GM21360 (cell line): ENCODE data around the gene RNF225.
"Not testable (repeated sequence)": the region's sequence is repeated elsewhere in the genome, so short reads cannot be mapped to it uniquely, and the experiment has no call there.

Experiments
- ATAC-seq: cut with Tn5 transposase; IDR thresholded peaks from one replicate; pipeline ENCODE4 v1.9.1; 2021; ENCODE audit warnings: mild to moderate bottlenecking, moderate library complexity; ENCODE audit not compliant: unreplicated experiment

Gene RNF225

GRCh38 chr19:58361900-58362271 is 33.6 kb upstream of the RNF225 start:
- ATAC-seq: peak; percentile 2

DNA sequence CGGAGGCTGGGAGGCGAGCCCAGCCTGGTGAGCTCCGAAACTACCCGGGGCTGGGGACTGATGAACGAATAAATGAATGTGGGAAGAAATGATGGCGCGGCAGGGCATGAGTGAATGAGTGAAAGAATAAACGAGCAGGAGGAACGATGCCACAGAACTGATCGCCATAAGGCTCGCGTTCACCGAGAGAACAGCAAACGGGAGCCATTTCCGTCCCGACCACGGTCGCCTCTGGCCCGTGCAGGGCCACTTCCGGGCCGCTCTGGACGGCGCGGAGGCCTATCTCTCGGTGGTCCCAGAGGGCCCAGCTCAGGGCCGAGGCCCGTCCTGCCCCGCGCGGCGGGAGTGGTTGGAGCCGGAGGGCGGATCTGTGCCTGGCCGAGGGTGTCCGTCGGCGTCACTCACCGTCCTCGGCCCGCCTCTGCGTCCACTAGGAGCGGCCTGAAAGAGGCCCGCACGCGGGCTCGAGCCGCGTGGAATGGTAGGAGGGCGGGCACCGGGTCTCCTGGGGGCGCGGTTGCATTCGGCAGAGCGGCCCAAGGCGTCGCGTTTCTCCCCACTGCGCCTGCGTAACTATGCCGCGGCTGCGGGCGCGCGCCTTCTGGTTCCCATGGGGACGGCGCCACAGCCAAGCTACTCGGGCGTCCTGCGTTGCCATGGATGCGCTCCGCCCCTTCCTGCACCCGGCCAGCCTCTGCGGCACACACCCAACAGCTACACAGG is 33.0 kb upstream of the RNF225 start, which contains the start of gene ZNF497:
TSS of gene ZNF497 (minus strand) at position 480 of the 723 bp plus-strand sequence. CDS start 5,116 bp downstream, outside the sequence.
- ATAC-seq: peak; percentile 81

DNA sequence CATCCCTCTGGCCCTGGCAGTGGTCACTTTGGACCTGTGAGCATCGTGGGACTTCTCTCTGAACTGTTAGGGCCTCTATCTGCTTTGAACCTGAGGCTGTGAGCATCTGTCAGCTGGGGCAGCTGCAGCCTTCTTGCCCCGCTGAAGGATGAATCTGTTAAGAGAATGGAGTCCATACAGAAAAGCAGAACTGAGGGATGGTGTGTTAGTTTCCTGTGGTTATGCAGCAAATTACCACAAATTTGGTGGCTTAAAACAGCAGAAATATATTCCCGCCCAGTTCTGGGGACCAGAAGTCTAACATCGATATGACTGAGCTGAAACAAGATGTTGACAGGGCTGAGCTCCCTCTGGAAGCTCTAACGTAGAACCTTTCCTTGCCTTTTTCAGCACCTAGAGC is 31.3 kb upstream of the RNF225 start:
- ATAC-seq: no peak

DNA sequence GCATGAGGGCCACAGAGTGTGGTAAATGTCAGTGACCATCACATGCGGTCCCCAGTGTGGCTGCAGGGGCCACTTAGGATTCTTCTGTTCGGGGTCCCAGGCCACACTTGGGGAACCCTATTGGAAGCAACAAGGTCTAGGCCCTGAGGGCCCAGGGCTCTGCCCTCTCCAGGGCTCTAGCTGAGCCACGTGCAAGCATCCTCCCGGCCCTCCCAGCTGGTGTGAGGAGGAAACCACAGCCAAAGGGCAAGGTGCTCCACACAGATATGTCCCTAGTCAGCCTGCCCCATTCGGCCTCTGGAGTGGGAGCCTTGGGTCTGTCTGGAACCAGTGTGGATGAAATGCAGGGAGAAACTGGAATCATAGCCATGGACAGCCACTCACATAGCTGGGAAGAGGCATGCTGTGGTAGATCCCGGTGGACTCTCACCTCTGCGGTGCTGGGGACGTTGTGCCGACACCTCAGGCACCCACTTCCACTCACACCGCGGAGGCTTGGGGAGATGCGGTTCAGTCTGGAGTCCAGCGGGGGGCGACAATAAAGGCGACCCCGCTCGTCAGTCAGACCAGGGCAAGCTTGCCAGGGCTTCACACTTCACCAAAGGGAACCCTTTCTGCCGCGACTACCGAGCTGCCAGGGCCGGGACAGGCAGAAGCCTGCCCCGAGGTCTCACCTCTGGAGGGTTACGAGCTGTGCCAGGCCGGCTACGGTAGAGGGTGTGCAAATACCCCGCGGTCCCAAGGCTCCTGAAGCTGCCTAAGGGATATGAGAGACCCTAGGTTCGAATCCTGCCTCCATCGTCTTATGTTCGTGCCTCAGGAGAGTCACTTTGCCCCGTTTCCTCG is 28.6 kb upstream of the RNF225 start:
- no peak for ATAC-seq

GRCh38 chr19:58367698-58368454 is 27.6 kb upstream of the RNF225 start:
- ATAC-seq: no peak

DNA sequence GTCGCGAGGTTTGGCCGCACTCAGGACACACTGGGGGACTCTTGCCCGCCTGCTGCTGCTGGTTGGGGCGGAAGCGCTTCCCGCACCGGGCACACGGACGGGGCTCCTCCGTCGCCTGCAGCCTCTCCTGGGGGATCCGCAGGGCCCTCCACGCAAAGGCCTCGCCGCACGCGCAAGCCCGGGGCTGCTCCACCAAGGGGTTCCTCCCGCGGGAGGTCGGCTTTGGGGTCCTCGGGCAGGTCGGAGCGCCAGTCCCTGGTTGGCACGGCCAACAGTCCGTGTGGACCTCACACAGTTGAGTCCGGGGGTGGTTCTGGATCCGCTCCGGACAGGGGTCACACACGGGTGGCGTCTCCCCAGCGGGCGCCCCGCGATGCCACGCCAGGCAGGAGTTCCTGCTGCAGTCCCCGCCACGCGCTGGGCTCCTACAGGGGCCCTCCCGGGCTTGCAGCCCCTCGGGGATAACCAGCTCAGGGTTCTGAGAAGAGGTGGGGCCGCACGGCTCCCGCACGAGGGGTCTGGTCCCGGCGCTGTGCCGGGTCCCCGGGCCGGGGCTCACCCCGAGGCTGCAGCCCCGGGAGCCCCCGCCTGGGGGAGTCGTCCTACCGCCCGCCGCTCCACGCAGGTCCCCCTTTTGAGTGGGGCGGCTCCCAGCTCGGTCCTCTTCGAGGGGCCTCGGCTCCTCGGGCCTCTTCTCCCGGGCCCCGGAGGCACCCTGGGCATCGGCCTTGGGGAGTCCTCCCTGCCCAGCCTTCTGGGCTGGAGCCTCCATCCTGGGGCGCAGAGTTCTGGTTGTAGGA is 26.7 kb upstream of the RNF225 start:
- ATAC-seq: no peak

GRCh38 chr19:58372311-58373133 is 22.9 kb upstream of the RNF225 start:
- ATAC-seq: no peak

DNA sequence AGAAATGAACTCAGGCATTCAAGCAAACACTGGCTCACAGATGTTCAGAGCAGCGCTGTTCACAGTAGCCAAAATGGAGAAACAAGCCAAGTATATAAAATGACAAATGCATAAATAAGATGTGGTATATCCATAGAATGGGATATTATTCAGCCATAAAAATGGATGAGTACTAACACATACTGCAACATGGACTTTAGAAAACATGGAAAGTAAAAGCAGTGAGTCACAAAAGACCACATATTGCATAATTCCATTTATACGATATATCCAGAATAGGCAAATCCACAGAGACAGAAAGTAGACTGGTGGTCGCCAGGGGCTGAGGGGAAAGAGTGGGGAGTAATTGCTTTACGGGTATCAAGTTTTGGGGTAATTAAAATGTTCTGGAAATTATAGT is 21.3 kb upstream of the RNF225 start:
- no peak for ATAC-seq

- not testable (repeated sequence) for ATAC-seq
These were observed 18.7 kb upstream of the RNF225 start for GRCh38 chr19:58376724-58377123.

DNA sequence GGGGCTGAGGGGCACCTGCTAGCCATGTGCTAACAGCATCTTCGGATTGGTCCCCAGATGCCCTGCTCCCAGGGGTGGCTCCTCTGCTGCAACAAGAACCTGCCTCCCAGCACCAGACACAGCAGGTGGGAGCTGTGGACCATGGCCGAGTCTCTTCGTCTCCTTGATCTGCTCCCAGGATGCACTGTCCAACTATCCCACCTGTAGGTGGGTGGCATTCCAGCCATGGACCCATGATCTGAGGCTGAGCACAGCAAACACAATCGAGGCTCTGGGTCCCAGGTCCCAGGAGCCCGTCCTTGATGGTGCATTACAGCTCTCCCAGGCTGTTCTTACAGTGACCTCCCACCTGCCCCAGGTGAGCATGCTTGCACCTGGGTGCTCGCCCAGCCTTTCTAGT is 16.2 kb upstream of the RNF225 start:
- no peak for ATAC-seq

GRCh38 chr19:58380037-58380661 is 15.3 kb upstream of the RNF225 start:
- ATAC-seq: no peak

DNA sequence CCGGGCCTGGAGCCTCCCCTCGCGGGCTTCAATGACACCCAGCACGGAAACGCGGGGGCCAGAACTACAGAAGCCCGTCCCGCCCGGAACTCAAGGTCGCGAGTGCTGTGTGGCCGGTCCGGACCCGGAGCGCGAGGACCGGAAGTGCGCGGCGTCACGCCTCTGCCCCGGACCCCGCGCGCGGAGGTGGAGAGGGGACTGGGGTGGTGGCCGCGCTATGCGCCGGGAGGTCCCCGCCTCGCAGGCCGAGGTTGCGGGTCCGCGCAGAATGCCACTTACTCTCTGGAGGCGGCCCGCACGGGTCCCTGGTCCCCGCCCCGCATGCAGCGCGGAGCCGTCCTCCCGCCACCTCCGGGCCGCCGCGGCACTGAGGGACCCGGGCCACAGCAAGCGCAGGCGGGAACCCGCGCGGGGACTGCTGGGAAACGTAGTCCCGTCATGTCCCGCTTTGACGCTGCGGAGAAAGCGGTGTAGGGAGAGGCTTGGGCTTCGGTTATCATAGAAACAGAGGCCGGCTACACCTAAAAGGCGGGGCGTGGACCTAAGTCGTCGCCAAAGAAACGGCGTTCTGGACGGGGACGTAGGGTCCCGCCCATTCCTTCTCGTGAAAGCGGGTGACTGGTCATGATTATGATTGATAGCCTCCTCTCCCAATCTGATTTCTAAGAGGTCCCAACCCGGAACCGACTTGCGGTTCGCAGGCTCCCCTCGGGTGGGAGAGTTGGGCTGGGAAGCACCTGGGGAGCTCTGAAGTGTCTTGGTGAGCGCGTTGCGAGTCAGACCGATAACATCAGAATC is 14.6 kb upstream of the RNF225 start, which contains the start of gene ZNF837:
TSS of gene ZNF837 (minus strand) at position 369 of the 798 bp plus-strand sequence. CDS start 11,698 bp downstream, outside the sequence.
- ATAC-seq: peak; percentile 70

DNA sequence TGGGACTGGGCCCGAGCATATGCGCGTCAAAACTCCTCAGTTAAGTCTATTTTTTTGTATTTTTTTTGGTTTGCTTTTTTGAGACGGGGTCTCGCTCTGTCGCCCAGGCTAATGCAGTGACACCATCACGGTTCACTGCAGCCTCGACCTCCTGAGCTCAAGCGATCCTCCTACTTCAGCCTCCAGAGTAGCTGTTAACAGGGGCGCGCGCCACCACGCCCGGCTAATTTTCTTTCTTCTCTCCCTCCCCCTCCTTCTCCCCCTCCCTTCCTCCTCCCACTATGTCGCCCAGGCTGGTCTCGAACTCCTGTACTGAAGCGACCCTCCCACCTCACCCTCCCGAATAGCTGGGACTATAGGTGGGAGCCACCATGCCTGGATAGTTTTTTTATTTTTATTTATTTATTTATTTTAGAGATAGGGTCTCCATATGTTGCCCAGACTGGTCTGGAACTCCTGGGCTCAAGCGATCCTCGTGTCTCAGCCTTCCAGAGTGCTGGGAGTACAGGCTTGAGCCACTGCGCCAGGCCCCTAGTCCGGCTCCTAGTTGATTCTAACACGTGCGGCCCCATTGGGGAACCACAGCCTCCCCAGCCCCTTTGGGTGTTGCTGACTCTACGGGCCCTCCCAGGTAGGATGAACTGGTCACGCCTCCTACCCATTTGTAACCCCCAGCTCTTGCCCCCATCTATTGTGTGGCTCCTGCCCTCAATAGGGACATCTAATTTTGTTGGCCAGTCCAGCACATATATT is 13.8 kb upstream of the RNF225 start:
- ATAC-seq: no peak

DNA sequence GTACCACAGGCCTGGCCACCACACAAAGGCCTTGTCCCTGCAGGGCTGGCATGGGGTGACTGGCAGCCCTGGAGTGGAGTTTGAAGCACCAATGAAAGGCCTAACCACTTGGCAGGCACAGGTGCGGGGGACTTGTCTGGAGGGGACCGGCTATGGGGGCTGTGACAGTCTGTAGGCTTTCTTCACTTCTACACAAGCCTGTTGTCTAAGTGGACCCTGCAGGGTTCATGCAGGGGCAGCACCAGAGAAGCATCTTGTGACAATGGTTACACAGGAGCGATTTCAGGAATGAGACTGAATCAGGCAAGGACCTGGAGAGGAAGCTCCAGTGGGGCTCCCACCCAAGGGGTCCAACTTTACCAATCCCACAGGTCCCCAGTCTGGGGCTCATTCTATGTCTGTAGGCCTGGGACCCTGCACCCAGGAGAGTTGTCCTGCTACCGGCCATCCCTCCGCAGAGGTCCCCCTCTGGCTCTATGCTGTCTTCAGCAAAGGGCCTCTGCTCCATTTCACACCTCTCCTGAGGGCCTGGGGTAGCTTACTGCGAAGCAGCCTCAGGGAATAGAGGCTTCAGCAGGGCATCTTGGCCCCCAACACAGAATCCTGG is 12.4 kb upstream of the RNF225 start:
- no peak for ATAC-seq

DNA sequence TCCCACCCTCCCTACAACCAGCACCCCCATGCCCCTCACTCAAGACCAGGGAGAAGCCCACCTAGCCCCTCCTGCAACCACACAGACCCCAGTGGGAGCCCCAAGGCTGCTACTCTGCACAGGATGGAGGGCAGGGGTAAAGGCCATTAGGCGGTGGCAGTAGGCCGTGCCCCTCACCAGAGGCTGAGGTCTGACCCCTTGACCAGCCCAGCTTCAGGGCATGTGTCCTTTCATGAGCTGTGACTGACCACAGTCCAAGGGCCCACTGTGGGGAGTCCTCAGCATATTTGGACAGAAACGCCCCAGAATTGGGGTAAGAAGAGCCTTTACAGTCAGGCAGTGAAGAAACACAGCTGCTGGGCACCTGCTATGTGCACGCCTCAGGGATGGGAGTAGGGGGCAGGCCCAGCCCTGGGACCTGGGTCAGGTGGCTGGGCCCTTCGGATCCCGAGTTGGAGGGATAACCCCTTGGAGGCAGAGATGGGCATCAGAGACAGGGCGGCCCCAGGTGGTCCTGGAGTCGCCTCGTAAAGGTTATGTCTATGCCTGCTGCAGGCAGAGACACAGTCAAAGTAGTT is 10.1 kb upstream of the RNF225 start:
- no peak for ATAC-seq

- peak; percentile 2 for ATAC-seq
These were observed 9.4 kb upstream of the RNF225 start for GRCh38 chr19:58385891-58386575.
